Gastroesophageal sphincter (tissue), 4 donors: ENCODE measurements around the gene LAMA3. TPM values are rescaled to one million over a fixed set of nuclear protein-coding genes. Genes with fewer than 3 reads are reported as not detected.

Experiments
- ATAC-seq: fragments of 150-250 bp; one replicate; pipeline ENCODE4 v1.9.1; 2016; ENCODE audit warnings: mild to moderate bottlenecking, moderate library complexity
- H3K27ac ChIP-seq, 4 donors: fragments of 200-600 bp; sonication (generic) in 3 of 4; 1 replicate in 3 of 4; 2 replicates in 1 of 4; pipeline ENCODE4 v1.5.1; 2016 to 2019
- H3K27me3 ChIP-seq: fragments of 200-600 bp; sonication (generic); one replicate; pipeline ENCODE4 v1.5.1; 2019
- H3K36me3 ChIP-seq, 2 donors: fragments of 200-600 bp; sonication (generic); one replicate each; pipeline ENCODE4 v1.5.1; 2019; ENCODE audit warnings: control low read depth in 1 of 2
- H3K4me1 ChIP-seq, 3 donors: fragments of 200-600 bp; sonication (generic); 1 replicate in 2 of 3; 2 replicates in 1 of 3; pipeline ENCODE4 v1.5.1; 2016 to 2019; ENCODE audit warnings: control low read depth in 2 of 3
- H3K4me3 ChIP-seq, 2 donors: fragments of 200-600 bp; sonication (generic); one replicate each; pipeline ENCODE4 v1.5.1; 2019; ENCODE audit warnings: mild to moderate bottlenecking in 1 of 2, moderate library complexity in 1 of 2
- H3K9me3 ChIP-seq, 3 donors: fragments of 200-600 bp; sonication (generic); one replicate each; pipeline ENCODE4 v1.5.1; 2017 to 2019; ENCODE audit warnings: control low read depth in 2 of 3
- EP300 ChIP-seq: sonication (generic); formaldehyde crosslinking; IDR thresholded peaks from one replicate; pipeline ENCODE4 v1.6.1; 2017; ENCODE audit warnings: antibody characterized with exemption, mild to moderate bottlenecking
- POLR2A ChIP-seq, 2 donors: fragments of 450-650 bp; IDR thresholded peaks; one replicate each; pipeline ENCODE4 v1.6.1; 2017; ENCODE audit warnings: antibody characterized with exemption in 2 of 2, mild to moderate bottlenecking in 2 of 2, moderate library complexity in 1 of 2
- POLR2AphosphoS5 ChIP-seq: sonication (generic); formaldehyde crosslinking; IDR thresholded peaks from one replicate; pipeline ENCODE4 v1.6.1; 2017; ENCODE audit warnings: antibody characterized with exemption
- WGBS, 2 donors: methylation state at CpG; one replicate each; pipeline ENCODE4 v1.1.5; 2018; ENCODE audit warnings: low coverage in 1 of 2; 5-methylcytosine and 5-hydroxymethylcytosine counted together
- total RNA-seq, 4 donors: library from RNA; depleted of rRNA; stranded (reverse); fragments of >200 nt; gene quantifications; one replicate each; pipeline ENCODE4 v1.1.0, GENCODE V29; 2016
- TF ChIP-seq, protein P1 (sequence below), 4 experiments: fragments of 200-600 bp in 2 of 4; fragments of 450-650 bp in 2 of 4; sonication (generic) in 1 of 4; IDR thresholded peaks; one replicate each; pipeline ENCODE4 v1.5.1; 2017 to 2019; ENCODE audit warnings: antibody characterized with exemption in 4 of 4, mild to moderate bottlenecking in 2 of 4, moderate library complexity in 2 of 4

Gene LAMA3
- total RNA-seq, 4 donors from 2014 or later: 8.3 to 13.5 (median 9.5) TPM

DNA sequence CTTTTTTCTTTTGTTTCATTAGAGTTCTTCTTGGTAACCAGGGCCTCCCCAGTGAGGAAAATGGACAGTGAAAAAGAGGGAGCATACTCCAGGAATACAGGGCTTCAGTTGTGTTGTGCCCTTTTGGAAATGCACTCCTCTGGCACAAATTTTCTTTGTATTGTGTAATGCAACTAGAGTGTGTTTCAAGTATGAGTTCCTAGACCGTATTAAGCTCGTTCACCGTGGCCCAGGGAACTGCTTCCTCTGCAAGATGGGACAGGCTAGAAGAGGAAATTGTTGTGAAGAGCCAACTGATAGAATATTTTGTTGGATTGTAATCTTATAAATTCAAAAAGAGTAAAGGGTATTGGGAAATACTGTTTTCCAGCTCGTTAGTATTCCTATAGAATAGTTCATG is 188.1 kb downstream of the LAMA3 start:
- no peak for ATAC-seq
- Histone ChIP-seq H3K36me3 (peaks cover 0 to 35% of the 10 kb centered on the region in 2 donors), H3K4me1 (peaks cover 0 to 16% (median 0%) of the 10 kb centered on the region in 3 donors), H3K27ac (no peak overlapping the region), H3K9me3 (no peaks in the 10 kb centered on the region), H3K4me3 (no peak overlapping the region), H3K27me3 (no peaks in the 10 kb centered on the region)
- WGBS, 2 donors: 80 to 84% methylated on average over 4 of the region's 4 CpGs
- TF ChIP-seq, protein P1, sequence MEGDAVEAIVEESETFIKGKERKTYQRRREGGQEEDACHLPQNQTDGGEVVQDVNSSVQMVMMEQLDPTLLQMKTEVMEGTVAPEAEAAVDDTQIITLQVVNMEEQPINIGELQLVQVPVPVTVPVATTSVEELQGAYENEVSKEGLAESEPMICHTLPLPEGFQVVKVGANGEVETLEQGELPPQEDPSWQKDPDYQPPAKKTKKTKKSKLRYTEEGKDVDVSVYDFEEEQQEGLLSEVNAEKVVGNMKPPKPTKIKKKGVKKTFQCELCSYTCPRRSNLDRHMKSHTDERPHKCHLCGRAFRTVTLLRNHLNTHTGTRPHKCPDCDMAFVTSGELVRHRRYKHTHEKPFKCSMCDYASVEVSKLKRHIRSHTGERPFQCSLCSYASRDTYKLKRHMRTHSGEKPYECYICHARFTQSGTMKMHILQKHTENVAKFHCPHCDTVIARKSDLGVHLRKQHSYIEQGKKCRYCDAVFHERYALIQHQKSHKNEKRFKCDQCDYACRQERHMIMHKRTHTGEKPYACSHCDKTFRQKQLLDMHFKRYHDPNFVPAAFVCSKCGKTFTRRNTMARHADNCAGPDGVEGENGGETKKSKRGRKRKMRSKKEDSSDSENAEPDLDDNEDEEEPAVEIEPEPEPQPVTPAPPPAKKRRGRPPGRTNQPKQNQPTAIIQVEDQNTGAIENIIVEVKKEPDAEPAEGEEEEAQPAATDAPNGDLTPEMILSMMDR (IDR thresholded peaks at IDR 0.05): no peak
- no peak for TF ChIP-seq POLR2AphosphoS5
- TF ChIP-seq EP300: no peak
- TF ChIP-seq POLR2A (IDR thresholded peaks at IDR 0.05): no peak

- TF ChIP-seq POLR2A (IDR thresholded peaks at IDR 0.05) (no peak), POLR2AphosphoS5 (no peak), EP300 (no peak)
- TF ChIP-seq, protein P1 (IDR thresholded peaks at IDR 0.05): no peak
- WGBS, 2 donors: 73 to 91% methylated on average over 2 to 8 of the region's 11 CpGs
- no peaks in the 10 kb centered on the region for H3K27me3 ChIP-seq
- no peak for ATAC-seq
- peaks cover 0 to 35% of the 10 kb centered on the region in 2 donors for H3K36me3 ChIP-seq
- H3K27ac ChIP-seq: no peak overlapping the region
- peaks cover 0 to 11% (median 0%) of the 10 kb centered on the region in 3 donors for H3K4me1 ChIP-seq
- H3K4me3 ChIP-seq: no peak overlapping the region
- no peaks in the 10 kb centered on the region for H3K9me3 ChIP-seq
These were observed 189.2 kb downstream of the LAMA3 start for GRCh38 chr18:23878336-23878900.

DNA sequence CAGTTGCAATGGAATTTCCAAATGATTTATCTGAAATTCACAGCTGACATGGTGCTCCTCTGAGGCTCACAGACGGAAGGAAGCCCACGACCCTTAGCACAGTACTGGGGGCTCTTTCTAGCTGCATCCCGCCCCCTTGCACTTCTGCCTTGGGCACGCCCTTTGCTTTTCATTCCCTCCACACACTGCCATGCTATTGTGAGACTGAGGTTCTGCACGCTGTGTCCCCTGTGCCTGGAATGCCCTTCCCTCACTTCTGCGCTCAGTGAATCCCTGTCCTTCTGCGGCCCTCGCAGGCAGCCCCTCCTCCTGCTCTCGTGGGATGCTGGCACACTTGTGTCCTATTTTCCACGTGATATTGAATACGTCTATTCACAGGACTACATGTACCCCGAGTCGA is 189.9 kb downstream of the LAMA3 start:
- WGBS, 2 donors: 79% methylated on average over 10 of the region's 13 CpGs; no CpG with 5 or more reads in 1 of the 2 donors
- no peak overlapping the region for H3K4me3 ChIP-seq
- no peak for ATAC-seq

GRCh38 chr18:23879544-23879943 is 190.3 kb downstream of the LAMA3 start:
- Histone ChIP-seq H3K9me3 (no peaks in the 10 kb centered on the region), H3K4me3 (no peak overlapping the region), H3K36me3 (peaks cover 0 to 35% of the 10 kb centered on the region in 2 donors), H3K4me1 (peaks cover 0 to 14% (median 5%) of the 10 kb centered on the region in 3 donors), H3K27ac (no peak overlapping the region), H3K27me3 (no peaks in the 10 kb centered on the region)
- no peak for ATAC-seq
- TF ChIP-seq EP300 (no peak), POLR2AphosphoS5 (no peak), POLR2A (IDR thresholded peaks at IDR 0.05) (no peak)
- TF ChIP-seq, protein P1 (IDR thresholded peaks at IDR 0.05): no peak
- WGBS, 2 donors: 82 to 88% methylated on average over 4 to 7 of the region's 7 CpGs

More for the DNA sequence above, 189.9 kb downstream of the LAMA3 start:
- Histone ChIP-seq H3K9me3 (no peaks in the 10 kb centered on the region), H3K27me3 (no peaks in the 10 kb centered on the region), H3K36me3 (peaks cover 0 to 35% of the 10 kb centered on the region in 2 donors), H3K4me1 (peaks cover 0 to 13% (median 4%) of the 10 kb centered on the region in 3 donors), H3K27ac (no peak overlapping the region)
- TF ChIP-seq, protein P1 (IDR thresholded peaks at IDR 0.05): no peak
- no peak for TF ChIP-seq POLR2A (IDR thresholded peaks at IDR 0.05)
- no peak for TF ChIP-seq POLR2AphosphoS5
- TF ChIP-seq EP300: no peak

DNA sequence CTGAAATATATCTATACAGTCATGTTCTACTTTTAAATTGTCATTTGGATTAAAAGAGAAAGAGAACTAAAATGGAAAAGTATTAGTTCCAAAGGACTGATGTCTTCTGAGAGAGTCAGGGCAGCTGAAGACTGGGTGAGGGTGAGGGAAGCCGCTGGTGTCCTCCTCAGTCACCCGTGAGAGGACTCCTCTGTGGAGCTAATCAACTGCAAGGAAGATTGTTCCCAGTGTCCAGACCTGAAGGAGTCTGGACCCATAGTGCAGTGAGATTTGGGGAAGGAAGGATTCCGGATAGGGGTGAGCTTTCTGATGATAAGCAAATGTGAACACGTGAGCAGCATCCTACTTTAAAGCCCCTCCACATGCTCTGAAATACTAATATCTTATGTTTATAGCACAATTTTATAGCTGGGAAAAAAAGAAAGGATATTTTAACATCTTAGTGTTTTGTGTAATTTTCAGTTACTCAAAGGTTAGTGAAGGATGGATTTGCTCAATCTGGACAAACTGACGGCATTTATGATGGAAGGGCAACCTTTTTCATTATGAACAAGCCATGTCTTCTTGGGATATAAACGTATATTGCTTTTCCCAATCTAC is 190.8 kb downstream of the LAMA3 start:
- Histone ChIP-seq H3K4me1 (peaks cover 0 to 19% (median 7%) of the 10 kb centered on the region in 3 donors), H3K27ac (no peak overlapping the region), H3K9me3 (no peaks in the 10 kb centered on the region), H3K27me3 (no peaks in the 10 kb centered on the region), H3K36me3 (peaks cover 0 to 35% of the 10 kb centered on the region in 2 donors), H3K4me3 (no peak overlapping the region)
- no peak for ATAC-seq
- 87 to 97% methylated on average over 4 to 6 of the region's 6 CpGs for WGBS, 2 donors
- TF ChIP-seq EP300: no peak
